IPS-20b (cell line): Measurements from ENCODE around the gene BTG1.
"Not testable (repeated sequence)": the region's sequence is repeated elsewhere in the genome, so short reads cannot be mapped to it uniquely, and the experiment has no call there.

Source experiments
- H3K27ac ChIP-seq: one replicate; pipeline ENCODE4 v1.5.1; 2013; ENCODE audit warnings: low read length
- H3K27me3 ChIP-seq: 2 replicates; pipeline ENCODE4 v1.6.1; 2013; ENCODE audit warnings: mild to moderate bottlenecking, low read length, inconsistent platforms; ENCODE audit not compliant: insufficient read depth
- H3K36me3 ChIP-seq: 2 replicates; pipeline ENCODE4 v1.6.1; 2013; ENCODE audit warnings: low read depth, mild to moderate bottlenecking, inconsistent platforms, low read length, moderate library complexity; ENCODE audit not compliant: insufficient read depth
- H3K4me1 ChIP-seq: 2 replicates; pipeline ENCODE4 v1.6.1; 2013; ENCODE audit warnings: mild to moderate bottlenecking, control low read depth, inconsistent platforms, low read length, moderate library complexity; ENCODE audit not compliant: insufficient read depth
- H3K4me3 ChIP-seq: 2 replicates; pipeline ENCODE4 v1.5.1; 2013; ENCODE audit warnings: mild to moderate bottlenecking, low read length, inconsistent platforms
- H3K9ac ChIP-seq: 2 replicates; pipeline ENCODE4 v1.6.1; 2013; ENCODE audit warnings: low read depth, mild to moderate bottlenecking, inconsistent platforms, low read length, moderate library complexity
- H3K9me3 ChIP-seq: 2 replicates; pipeline ENCODE4 v1.6.1; 2013; ENCODE audit warnings: mild to moderate bottlenecking, low read depth, low read length, inconsistent platforms; ENCODE audit not compliant: insufficient read depth

The BTG1 gene

GRCh38 chr12:92139634-92140150 is 6.0 kb downstream of the BTG1 start:
- Histone ChIP-seq H3K9me3 (no peaks in the 10 kb centered on the region), H3K36me3 (peaks cover 51% of the 10 kb centered on the region), H3K4me1 (peaks cover 64% of the 10 kb centered on the region; the same call in 1 of the 2 replicates), H3K27me3 (no peaks in the 10 kb centered on the region), H3K27ac (no peak overlapping the region), H3K9ac (peak overlapping the region; percentile 37; the same call in 1 of the 2 replicates), H3K4me3 (peak overlapping the region; percentile 95)

- Histone ChIP-seq H3K9ac (0 out of 2 replicates have a peak overlapping the region, but pooled peaks have one; percentile 3), H3K36me3 (peaks cover 44% of the 10 kb centered on the region), H3K27ac (no peak overlapping the region), H3K9me3 (no peaks in the 10 kb centered on the region), H3K4me3 (peak overlapping the region; percentile 95), H3K4me1 (peaks cover 66% of the 10 kb centered on the region; the same call in 1 of the 2 replicates), H3K27me3 (no peaks in the 10 kb centered on the region)
These were observed 7.0 kb downstream of the BTG1 start for GRCh38 chr12:92138626-92139025.

- Histone ChIP-seq H3K9ac (peak overlapping the region; percentile 49; the same call in 1 of the 2 replicates), H3K9me3 (no peaks in the 10 kb centered on the region), H3K4me1 (peaks cover 65% of the 10 kb centered on the region; the same call in 1 of the 2 replicates), H3K36me3 (peaks cover 40% of the 10 kb centered on the region), H3K27me3 (no peaks in the 10 kb centered on the region), H3K4me3 (peak overlapping the region; percentile 95), H3K27ac (no peak overlapping the region)
These were observed 7.5 kb downstream of the BTG1 start for GRCh38 chr12:92138144-92138543.

DNA sequence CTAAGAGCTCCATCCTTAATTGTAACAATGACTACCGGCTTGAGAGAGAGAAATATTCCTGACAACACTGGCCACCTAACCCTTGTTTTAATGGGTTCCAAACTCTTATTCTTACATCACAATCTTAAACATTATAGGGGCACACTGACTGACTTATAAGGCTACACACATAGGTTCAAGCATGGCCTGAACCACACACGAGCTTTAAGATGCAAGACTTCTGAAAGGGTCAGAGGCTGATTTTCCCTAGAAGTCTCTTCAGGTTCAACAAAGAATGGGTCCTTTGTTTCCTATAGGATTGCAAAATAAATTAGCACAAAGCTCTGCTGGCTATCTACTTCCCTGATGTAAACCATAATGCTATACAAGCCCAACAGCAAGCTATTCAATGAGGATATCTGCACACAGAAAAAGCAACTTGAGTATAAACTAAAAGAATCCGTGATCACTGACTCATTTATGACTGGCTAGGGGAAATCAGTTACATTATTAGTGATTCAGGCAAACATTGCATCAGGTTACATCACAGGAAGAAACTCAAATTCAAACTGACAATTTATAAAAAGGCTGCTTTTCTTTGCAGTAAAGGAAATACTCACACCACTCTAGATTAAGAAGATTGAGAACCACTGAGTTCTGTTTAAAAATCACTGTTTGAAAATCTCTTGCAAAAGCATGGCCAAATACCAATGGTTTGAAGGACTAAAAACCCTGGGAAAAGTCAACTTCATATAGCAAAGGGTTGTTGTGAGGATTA is 8.5 kb downstream of the BTG1 start:
- Histone ChIP-seq H3K27ac (no peak overlapping the region), H3K9me3 (no peaks in the 10 kb centered on the region), H3K4me1 (peaks cover 59% of the 10 kb centered on the region; the same call in 1 of the 2 replicates), H3K36me3 (peaks cover 29% of the 10 kb centered on the region), H3K4me3 (peak overlapping the region; percentile 95; the same call in 1 of the 2 replicates), H3K27me3 (no peaks in the 10 kb centered on the region), H3K9ac (peak overlapping the region; percentile 49; the same call in 1 of the 2 replicates)

DNA sequence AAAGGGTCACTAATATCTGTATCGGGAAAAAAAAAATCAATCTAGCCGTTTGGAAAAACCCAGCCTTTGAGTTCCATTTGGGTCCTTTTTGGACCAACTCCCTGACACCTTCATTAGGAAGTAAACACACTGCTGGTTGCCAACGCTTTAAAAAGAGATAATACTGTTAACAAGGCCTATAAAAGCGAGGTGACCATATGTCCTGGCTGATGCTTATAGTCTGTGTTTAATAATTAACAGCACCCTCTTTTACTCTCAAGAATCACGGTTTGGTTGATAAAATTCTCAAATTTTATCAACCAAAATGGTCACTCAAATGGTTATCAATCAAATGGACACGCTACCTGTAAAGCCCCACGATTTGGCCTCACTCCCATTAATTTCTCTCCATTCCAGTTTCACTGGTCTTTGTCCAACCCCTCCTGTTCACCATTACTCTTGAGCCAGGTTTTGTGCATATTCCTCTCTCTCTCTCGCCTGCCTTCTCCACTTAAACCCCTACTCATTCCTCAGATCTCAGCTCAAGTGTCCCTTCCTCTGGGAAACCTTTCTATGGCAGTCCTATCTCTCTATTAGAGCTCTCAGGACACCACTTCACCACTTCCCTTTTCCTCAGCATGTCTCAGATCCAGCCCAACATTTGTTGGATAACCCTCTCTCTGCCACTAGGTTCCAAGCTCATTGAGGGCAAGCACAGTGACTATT is 9.5 kb downstream of the BTG1 start:
- Histone ChIP-seq H3K27ac (no peak overlapping the region), H3K9ac (peak overlapping the region; percentile 31; the same call in 1 of the 2 replicates), H3K27me3 (no peaks in the 10 kb centered on the region), H3K4me3 (peak overlapping the region; percentile 95; the same call in 1 of the 2 replicates), H3K36me3 (peaks cover 20% of the 10 kb centered on the region), H3K9me3 (no peaks in the 10 kb centered on the region), H3K4me1 (peaks cover 57% of the 10 kb centered on the region; the same call in 1 of the 2 replicates)

DNA sequence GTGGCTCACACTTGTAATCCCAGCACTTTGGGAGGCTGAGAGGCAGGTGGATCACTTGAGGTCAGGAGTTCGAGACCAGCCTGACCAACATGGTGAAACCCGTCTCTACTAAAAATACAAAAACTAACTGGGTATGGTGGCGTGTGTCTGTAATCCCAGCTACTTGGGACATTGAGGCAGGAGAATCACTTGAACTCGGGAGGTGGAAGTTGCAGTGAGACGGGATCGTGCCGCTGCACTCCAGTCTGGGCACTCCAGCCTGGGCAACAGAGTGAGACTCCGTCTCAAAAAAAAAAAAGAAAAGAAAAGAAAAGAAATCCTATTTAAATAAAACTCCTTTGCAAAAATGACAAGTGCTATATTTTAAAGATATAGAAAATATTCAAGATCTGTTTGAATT is 10.1 kb downstream of the BTG1 start:
- H3K27ac ChIP-seq, H3K9ac ChIP-seq, H3K9me3 ChIP-seq, H3K4me3 ChIP-seq, H3K27me3 ChIP-seq: not testable (repeated sequence)
- Histone ChIP-seq H3K36me3 (peaks cover 13% of the 10 kb centered on the region; the same call in 1 of the 2 replicates), H3K4me1 (peaks cover 51% of the 10 kb centered on the region; the same call in 1 of the 2 replicates)

GRCh38 chr12:92134638-92135274 is 10.9 kb downstream of the BTG1 start:
- H3K4me1 ChIP-seq: peaks cover 48% of the 10 kb centered on the region; the same call in 1 of the 2 replicates
- peaks cover 6% of the 10 kb centered on the region; the same call in 1 of the 2 replicates for H3K36me3 ChIP-seq
- no peak overlapping the region for H3K9ac ChIP-seq
- no peak overlapping the region for H3K27ac ChIP-seq
- H3K9me3 ChIP-seq: no peaks in the 10 kb centered on the region
- no peaks in the 10 kb centered on the region for H3K27me3 ChIP-seq
- H3K4me3 ChIP-seq: no peak overlapping the region

DNA sequence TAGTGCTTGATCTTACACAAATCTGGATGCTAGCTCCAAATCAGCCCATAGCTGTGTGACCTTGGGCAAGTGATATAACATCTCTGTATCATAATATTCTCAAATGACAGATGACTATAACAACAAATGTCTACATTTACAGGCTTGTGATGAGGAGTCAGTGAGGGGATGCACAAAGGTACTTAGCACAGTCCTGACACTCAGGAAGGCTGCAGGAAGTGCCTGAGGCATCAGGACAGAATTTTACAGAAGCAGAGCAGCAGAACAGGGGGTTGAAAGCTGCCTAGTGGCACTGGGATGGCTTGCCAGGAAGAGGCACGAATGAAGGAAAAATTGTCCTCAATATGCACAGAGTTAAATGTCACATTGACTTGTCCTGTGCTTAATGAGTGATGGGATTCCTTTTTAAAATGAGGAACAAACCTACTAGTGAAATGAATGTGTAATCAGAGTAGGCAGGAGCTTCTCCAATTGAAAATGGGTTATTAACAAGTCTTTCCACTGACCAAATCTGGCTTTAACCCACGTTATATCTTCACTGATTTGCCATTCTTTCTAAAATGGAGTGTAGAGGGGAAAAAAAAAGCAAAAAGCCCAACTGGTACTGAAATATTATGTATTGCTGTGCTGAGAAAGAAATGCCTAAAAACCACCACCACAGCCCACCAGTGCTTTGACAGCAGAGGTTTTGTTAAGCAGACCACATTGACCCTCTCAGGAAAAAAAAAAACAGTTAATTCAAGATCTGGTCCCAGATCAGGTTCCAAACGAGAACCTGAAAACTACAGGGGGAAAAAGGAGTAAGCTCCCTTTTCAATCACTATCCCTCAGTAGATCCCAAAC is 11.6 kb downstream of the BTG1 start:
- Histone ChIP-seq H3K4me1 (peaks cover 40% of the 10 kb centered on the region; the same call in 1 of the 2 replicates), H3K4me3 (no peak overlapping the region), H3K9me3 (no peaks in the 10 kb centered on the region), H3K27me3 (no peaks in the 10 kb centered on the region), H3K9ac (no peak overlapping the region), H3K27ac (no peak overlapping the region), H3K36me3 (no peaks in the 10 kb centered on the region)

DNA sequence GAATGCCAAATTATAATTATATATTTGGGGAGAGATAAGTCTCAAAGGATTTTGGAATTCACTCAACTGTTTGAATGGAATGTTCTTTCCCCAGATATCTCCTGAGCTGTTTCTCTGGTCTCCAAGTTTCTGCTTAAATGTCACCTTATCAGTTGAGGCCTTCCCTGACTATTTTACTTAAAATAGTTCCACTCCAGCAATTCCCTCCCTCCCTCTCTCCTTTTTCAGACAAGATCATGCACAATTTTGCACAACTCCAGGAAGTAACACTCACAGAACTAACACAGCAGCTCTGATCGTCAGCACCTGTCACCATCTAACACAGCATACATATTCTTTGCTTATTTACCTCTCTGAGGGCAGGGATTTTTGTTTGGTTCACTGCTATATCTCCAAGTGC is 12.5 kb downstream of the BTG1 start:
- H3K9ac ChIP-seq: no peak overlapping the region; the same call in 1 of the 2 replicates
- H3K27me3 ChIP-seq: no peaks in the 10 kb centered on the region
- no peak overlapping the region for H3K4me3 ChIP-seq
- no peak overlapping the region for H3K27ac ChIP-seq
- peaks cover 32% of the 10 kb centered on the region; the same call in 1 of the 2 replicates for H3K4me1 ChIP-seq
- no peaks in the 10 kb centered on the region for H3K36me3 ChIP-seq
- no peaks in the 10 kb centered on the region for H3K9me3 ChIP-seq

DNA sequence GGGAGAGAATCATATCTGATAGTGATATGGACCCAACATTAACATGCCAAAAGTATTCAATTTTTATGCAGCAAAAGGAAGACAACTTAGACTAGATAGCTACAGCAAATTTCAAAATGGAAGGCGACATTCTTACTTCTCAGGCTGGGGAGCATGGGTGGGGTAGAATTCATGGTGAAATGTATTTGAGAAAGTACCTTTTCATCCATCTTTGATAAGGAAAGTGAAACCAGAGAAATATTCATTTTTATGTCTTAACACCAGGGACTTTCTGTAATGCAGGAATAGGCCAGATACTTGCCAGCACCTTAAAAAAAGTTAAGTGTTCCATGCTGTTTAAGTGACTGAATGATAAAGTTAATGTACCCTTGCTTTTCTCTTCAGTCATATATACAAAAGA is 13.4 kb downstream of the BTG1 start:
- peaks cover 24% of the 10 kb centered on the region; the same call in 1 of the 2 replicates for H3K4me1 ChIP-seq
- no peak overlapping the region for H3K4me3 ChIP-seq
- no peaks in the 10 kb centered on the region for H3K27me3 ChIP-seq
- no peak overlapping the region for H3K9ac ChIP-seq
- H3K27ac ChIP-seq: no peak overlapping the region
- no peaks in the 10 kb centered on the region for H3K36me3 ChIP-seq
- no peaks in the 10 kb centered on the region for H3K9me3 ChIP-seq
